D341Med (cell line): ENCODE measurements around the gene KCNN2.

Experiments
- DNase-seq: peaks from one replicate; pipeline ENCODE4 v3.0.0; 2012; ENCODE audit warnings: low spot score

KCNN2 gene

GRCh38 chr5:114362977-114363761 lies 1.3 kb downstream of the KCNN2 start:
- peak; percentile 41 for DNase-seq

DNA sequence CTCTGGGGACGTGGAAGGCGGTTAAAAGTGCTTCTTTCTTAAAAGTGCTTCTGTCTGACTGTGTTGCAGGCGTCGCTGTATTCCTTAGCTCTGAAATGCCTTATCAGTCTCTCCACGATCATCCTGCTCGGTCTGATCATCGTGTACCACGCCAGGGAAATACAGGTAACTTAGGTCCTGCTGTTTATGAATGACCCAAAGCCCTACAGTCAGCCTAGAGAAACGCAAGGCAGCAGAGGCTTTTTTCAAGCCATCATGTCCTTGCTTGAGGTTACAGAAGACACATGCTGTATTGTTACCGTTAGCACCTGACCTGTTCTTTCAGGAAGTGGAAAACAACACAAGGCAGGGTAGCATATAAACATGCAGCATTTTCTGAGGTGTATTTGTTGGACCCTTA lies 2.0 kb downstream of the KCNN2 start:
- no peak for DNase-seq

DNA sequence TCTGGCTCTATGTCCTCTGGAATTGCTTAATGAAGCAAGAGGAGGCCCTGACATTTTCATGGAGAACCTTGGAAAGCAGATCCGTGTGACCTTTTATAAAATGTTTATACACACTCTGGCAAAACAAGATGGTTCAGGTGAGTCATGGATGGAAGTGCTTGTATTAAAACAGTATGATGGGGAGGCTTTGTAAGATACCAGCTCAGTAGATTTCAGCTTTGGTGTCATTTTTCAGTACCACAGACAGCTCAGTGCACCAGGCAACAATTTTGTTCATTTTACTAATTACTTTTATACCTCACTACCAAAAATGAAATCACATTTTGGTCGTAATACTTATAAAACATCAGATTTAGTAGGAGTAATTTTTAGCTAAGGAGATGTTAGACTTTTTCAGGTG lies 5.2 kb downstream of the KCNN2 start:
- DNase-seq = no peak

DNA sequence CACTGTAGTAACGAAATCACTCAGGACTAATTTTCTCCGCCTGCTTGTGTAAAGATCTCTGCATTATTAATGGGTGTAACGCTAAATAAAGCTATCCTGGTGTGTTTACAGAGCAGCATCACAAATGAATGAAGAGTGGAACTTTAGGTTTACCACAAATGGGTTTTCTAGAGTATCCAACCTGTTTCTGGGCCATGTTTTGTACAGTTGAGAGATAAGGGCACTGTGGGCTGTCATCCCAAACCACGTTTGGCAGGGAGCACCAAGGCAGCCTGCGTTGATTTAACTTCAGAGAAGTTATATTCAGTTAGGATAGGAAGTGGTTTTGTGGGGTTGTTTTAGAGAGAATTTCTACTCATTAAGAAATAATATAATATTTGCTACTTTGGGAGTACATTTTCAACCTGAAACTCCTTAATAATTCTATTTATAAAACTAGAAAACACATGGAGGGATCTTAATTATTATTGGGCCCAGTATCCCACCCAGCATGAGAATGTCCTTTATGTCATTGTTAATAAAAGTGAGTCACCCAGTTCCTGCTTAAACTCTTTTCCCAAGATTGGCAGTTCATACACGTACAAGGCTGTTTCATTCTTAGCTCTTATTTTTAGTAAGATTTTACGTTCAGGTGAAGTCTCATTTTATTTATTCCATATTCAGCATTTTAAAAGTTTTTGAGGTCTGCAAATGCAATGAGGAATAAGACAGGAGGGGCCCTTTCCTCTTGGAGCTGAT lies 8.0 kb downstream of the KCNN2 start:
- DNase-seq = no peak

DNA sequence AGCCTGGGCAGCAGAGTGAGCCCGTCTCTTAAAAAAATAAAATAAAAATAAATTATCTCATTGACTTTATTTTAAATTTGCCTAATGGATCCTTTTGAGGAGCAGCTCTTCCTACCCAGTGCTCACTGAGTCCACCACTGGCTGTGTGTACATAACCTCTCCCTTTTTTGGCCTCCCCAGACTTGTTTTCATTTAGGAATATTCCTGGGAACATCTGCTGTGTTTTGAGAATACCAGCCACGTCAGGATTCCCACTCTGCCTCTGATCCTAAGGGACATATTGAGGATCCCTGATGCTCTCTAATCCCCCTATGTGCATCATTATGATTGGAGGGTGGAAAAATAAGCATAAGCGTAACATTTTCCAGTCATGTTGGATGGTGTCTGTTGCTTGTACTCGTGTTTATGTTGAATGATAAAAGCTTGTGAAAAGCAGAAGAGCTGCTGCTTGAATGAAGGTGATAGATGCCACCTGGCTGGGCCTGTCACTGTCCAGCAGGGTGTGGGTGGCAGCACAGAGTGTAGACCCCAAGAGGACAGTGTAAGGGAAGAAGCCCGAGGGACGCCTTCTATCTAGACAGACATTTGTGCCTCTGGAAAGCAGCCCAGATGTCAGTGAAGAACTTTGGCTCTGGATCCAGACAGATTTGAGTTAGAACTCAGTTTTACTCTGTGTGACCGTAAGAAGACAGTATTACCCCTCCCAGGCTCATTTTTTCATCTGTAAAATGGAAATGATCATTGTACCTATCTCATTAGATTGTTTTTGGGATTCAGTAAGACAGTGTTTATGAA lies 15.4 kb downstream of the KCNN2 start:
- peak; percentile 25 for DNase-seq

DNA sequence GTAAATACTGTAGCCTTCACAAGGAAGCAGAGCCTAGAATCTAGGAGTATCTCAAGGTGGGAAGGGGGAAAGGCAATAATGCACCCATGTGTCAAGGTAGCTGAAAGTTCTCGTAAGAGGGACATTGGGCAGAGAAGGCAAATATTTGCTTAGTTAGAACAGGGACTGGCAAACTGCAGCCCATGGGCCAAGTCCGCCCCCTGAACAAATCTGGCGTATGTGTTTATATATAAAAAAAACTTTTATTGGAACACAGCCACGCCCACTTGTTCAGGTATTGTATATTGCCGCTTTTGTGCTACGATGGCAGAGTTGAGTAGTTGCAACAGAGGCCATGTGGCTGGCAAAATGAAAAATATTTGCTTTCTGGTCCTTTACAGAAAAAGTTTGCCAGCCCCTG lies 16.1 kb downstream of the KCNN2 start:
- no peak for DNase-seq

DNA sequence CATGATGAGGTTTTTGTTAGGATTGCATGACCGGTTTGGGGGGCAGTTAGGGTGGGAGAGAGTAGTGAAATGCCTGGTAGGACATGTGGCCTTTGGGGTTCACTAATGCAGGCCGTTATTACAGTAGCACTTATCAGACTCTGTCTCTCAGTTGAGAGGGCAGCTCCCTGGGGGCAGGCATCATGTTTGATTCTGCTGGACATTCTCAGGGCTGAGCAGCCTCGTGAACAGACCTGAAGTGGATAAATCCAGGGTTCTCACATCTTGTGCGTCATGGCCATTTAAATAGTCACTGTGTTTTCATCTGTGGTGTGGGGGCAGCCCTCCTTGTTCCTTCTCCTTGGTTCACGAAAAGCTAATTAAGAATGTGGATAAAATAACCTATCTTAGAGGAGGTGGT lies 18.9 kb downstream of the KCNN2 start:
- DNase-seq = no peak

GRCh38 chr5:114387433-114387832 lies 25.6 kb downstream of the KCNN2 start:
- no peak for DNase-seq

GRCh38 chr5:114390431-114390830 lies 28.6 kb downstream of the KCNN2 start:
- no peak for DNase-seq

GRCh38 chr5:114391321-114391720 lies 29.5 kb downstream of the KCNN2 start:
- DNase-seq = no peak

DNA sequence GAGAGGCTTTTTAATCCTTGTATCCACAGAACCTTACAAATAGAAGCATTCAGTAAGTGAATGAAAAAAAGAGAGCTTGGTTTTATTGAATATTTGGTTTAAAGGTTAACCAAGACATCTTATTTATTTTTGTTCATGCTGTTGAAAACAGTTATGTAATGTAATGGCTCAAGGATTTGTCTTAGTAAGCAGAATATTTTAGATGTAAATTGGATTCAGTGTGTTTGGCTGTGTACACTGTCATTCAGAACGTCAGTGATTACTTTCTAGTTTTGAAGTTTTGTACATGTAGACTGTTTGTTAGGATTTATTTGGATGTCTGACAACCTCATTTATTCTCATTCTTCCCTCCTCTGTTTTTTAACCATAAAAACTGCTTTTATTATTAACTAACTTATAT lies 31.3 kb downstream of the KCNN2 start:
- no peak for DNase-seq

DNA sequence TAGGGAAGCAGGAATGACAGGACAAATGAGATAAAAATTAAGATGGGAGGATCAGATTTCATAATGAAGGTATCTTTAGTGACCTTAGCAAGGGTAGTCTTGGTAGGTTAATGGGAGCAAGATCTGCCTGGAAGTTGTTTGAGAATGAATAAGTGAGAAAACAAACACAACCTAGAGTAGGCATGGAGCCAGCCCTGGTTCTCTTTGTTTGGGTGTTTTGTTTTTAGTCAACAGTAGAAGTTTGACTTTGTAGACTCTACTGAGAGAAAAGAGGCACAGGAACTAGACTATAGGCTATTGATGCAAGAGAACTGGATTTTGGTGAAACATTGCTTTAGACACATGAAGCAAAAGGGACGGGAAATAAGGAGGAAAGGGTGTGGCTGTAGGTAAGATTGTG lies 40.3 kb downstream of the KCNN2 start:
- DNase-seq = no peak

DNA sequence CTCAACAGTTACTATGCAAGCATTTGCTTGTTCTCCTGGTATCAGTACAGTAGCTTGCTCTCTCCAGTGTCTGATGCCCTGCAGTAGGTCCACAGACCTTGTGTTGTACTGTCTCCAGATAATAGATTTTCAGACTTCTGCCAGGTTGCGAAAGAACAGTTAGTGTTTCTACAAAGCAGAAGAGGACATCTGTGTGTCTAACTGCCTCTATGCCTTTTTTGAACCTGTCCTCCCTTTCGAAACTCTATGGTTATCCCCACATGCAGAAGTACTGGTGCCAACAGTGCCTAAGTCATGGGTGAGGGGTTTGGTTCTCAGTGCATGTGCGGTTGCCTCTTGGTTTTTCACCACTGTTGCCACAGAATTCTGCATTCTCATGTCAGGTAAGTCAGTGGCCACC lies 45.9 kb downstream of the KCNN2 start:
- DNase-seq = no peak

GRCh38 chr5:114408847-114409246 lies 47.0 kb downstream of the KCNN2 start:
- no peak for DNase-seq

- DNase-seq = no peak
Observed at GRCh38 chr5:114411380-114411931, 49.6 kb downstream of the KCNN2 start.

- no peak for DNase-seq
Observed at GRCh38 chr5:114412510-114413171, 50.8 kb downstream of the KCNN2 start.

DNA sequence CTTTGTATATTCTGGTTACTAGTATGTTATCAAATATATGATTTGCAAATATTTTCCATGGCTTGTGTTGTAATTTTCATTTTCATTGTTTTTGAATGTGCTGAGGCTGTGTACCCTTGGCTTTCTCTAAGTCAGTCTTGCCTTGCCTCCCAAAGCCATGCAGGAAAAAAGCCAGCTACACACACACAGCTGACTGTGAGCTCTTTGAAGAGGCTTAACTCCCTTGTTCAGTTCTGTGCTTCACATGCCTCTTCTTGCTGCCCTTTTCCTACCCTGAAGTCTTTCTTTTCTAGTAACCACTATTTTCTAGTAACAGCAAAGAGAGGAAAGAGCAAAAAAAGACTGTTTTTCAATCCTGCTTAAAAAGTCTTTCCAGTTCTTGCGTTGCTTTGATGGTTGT lies 53.9 kb downstream of the KCNN2 start:
- no peak for DNase-seq

DNA sequence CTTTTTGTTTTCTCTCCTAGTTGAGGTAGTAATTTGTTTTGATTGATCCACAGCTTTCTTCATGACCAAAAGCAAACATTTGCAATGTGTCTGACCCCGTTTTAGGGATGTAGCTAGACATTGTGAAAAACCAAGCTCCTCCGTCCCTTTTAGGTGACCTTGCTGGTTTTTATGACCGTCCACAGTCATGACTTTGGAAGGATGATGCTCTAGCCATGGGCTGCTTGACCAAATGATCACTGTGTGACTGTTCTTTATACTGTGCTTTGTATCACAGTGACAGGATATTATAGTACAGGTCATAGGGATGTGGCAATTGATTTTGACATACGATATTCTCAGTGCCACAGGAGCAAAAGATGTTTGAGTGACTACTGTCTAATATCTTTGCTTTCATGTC lies 54.4 kb downstream of the KCNN2 start:
- DNase-seq = no peak

GRCh38 chr5:114417519-114417918 lies 55.6 kb downstream of the KCNN2 start:
- no peak for DNase-seq

GRCh38 chr5:114418176-114419066 lies 56.6 kb downstream of the KCNN2 start:
- DNase-seq = no peak

GRCh38 chr5:114419067-114419388 lies 57.2 kb downstream of the KCNN2 start:
- DNase-seq = no peak
